GM19238 (cell line): ENCODE data around the gene NFAM1.

Experiments
- DNase-seq: peaks from one replicate; pipeline ENCODE4 v3.0.0; 2011; ENCODE audit warnings: low spot score; ENCODE audit not compliant: insufficient read length

Gene NFAM1

DNA sequence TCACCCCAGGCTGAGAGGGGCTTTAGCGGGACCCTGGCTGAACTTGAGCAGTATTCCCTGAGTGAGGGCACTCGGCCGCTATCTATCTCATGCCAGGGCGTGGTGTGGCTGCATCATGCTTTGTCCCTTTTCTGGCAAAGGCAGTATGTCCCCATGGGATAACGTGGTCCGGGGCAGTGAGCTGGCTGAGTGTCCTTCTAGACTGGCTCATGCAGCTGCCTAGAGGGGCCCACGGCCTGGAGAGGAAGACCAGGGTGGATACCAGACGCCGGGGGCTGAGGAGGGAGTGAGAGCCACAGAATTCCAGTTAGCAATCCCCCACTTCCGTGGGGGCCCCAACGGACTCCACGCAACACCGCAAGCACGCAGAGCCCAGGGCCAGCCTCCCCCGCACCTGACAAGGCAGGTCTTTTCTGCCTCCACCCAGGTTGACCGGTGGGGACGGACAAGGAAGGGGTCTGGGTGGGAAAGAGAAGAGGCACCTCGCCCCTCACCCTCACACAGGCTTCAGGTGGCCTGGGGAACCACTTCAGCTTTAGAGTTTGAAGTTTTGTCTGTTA lies 15.5 kb downstream of the NFAM1 start:
- no peak for DNase-seq

GRCh38 chr22:42414565-42415303 lies 17.5 kb downstream of the NFAM1 start:
- DNase-seq: no peak

DNA sequence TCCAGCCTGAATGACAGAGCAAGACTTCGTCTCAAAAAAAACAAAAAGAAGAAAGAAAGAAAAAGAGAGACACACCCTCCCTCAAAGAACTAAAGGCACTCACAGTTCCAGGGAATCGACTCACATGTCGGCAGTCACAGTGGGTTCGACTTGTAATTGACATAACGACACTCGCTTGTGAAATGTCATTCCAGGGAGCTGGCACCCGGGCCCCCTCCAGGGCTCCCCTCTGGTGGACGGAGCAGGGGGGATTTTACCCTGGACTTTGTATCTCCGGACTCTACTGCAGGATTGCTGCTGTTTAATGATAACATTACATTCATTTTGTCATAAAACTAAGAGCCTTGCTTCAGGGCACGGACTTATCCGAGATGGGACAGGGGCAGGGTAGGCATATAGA lies 18.2 kb downstream of the NFAM1 start:
- DNase-seq: no peak

DNA sequence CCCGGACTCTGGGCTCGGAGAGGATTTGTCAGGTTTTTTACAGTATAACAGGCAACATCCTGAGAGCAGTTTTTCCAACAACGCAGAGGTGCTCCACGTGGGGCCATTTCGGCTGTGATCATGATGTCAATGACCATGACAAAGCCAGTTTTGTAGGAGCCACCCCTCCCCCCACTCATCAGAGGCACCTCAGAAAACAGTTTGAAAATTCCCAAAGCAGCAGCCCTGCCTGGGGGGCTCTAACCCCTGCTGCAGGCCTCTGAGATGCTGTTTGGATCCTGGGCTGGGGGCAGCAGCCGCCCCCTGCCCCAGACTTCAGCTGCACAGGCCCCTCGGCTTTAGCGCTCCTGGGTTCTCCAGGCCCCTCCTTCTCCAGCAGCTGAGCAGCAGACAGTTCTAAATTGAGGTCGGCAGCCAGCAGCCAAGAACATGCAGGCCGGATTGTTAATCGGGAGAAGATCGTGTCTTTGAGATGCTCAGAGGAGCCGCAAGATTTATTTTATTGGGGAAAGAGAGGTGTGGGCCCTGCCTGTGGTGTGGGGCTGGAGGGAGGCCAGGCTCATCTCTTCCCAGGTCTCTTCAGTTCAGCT lies 19.4 kb downstream of the NFAM1 start:
- DNase-seq: no peak

DNA sequence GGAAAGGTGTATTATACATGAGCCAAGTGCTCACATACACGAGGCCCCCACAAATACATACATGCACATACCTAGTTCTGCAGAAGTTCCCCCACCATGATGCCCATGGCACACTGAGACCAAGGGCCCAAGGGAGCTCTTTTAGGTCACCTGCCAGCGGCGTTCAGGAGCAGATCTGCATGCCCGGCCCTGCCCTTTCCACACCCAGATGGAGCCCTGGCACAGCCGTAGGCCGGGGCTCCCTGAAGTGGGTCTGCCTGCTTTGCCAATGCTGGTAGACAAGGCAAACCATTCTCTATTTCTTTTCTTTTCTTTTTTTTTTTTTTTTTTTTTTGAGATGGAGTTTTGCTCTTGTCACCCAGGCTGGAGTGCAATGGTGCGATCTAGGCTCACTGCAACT lies 21.5 kb downstream of the NFAM1 start:
- no peak for DNase-seq

- DNase-seq: no peak
Observed at GRCh38 chr22:42408810-42409529, 23.2 kb downstream of the NFAM1 start.

- no peak for DNase-seq
Observed at GRCh38 chr22:42408276-42408675, 23.9 kb downstream of the NFAM1 start.

- DNase-seq: no peak
Observed at GRCh38 chr22:42404266-42404665, 27.9 kb downstream of the NFAM1 start.

DNA sequence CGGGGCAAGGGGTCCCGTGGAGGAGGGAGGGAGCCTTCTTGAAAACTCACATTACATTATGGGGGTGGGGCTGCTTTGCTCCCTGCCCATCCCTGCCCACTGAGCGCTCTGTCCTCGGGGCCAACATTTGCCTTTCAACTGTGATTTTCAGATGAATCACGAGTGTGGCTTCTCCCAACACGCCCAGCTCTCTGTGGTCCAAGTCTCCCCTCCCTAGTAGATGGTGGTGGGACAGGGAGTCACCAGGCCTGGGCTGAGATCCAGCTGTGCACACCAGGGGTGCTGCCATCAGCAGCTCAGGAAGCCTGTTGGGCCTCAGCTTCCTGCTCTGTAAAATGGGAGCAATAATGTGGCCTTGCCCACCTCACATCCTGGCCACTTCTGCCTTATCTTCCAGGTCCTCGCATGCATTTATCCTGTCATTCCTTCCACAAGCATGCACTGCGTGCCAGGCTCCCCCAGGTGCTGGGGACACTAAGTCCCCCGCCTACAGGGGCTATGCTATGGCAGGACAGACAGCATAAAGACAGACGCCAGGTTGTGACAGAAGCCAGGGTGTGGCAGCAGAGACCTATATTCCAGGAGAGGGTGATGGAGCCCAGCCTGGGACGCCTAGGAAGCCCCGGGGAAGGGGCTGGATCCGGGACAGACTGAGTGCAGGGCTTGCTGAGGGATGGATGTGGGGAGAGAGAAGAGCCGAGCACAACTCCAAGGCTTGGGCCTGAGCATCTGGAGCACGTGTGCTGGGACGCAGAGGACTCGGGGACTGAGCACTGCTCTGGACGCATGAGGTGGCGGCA lies 30.5 kb downstream of the NFAM1 start:
- DNase-seq: no peak

GRCh38 chr22:42400811-42401534 lies 31.2 kb downstream of the NFAM1 start:
- DNase-seq: no peak

GRCh38 chr22:42399315-42400271 lies 32.6 kb downstream of the NFAM1 start:
- no peak for DNase-seq

- DNase-seq: peak; percentile 32
Observed at GRCh38 chr22:42397332-42398249, 34.6 kb downstream of the NFAM1 start.

- DNase-seq: peak; percentile 25
Observed at GRCh38 chr22:42396621-42397331, 35.4 kb downstream of the NFAM1 start.

DNA sequence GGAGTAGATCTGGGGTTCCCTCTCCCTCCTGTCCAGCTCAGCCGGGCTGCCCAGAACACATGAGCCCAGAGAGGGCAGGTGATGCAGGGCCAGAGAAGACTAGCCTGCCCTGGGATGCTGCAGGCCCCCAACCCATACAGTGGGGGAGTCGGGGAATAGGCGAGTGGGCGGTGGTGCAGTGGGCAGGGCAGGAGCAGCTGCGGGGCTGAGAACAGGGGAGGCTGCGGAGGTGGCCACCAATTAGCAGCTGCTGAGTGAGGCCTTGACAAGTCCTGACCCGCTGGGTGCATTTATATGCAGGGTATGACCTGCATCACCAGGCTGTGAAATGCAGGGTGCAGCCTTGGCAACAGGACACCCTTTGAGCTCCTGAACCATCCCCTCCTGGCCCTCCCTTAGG lies 43.1 kb downstream of the NFAM1 start:
- DNase-seq: no peak

GRCh38 chr22:42388130-42388797 lies 43.9 kb downstream of the NFAM1 start:
- DNase-seq: no peak

DNA sequence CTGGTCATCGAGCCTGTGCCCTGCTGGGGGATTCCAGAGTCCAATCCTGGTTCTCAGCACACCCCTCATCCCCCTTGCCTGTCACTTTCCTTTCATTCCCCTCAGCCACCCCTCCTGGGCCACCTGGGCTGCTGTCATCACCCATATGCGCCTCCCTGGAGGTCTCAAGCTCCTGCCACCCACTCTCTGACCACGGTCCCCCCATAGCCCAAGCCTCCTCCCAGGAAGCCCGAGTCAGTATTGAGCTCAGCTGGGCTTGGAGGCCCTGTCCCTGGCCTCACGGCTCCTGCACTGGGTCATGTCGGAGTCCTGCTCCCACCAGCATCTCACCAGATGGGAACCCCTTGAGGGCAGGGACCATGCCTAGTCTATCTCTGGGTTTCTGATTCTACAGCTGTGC lies 44.6 kb downstream of the NFAM1 start:
- no peak for DNase-seq

DNA sequence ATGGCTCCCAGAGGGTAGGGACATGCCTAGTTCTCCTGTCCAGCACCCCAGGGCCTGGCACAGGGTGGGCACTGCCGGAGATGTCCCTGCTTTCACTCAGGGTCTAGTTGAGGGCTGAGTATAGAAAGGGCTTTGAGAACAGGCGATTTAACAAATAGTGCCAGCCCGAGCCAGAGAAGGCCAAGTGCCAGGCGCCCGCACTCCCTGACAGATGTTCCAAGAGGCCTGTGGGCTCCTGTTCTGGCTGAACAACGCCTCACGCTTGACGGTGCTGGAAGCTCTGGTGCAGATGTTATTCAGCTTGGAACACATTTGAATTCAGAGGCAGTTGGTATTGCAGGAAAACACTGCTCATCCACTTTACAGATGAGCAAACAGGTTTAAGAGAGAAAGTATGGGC lies 46.5 kb downstream of the NFAM1 start:
- DNase-seq: no peak
